ENCODE measurements around the gene RPL31.

The RPL31 gene

GRCh38 chr2:100988630-100989417 is 13.3 kb upstream of the RPL31 start:
- 100% methylated on average over 3 of the region's 8 CpGs for WGBS (ENCODE audit: insufficient coverage)
- H3K4me3 ChIP-seq (ENCODE audit: control insufficient read depth in 1 of 7, extremely low read depth in 1 of 7, insufficient read depth in 4 of 7, low read depth in 2 of 7, low read length in 6 of 7): no peak overlapping the region
- H3K36me3 ChIP-seq (ENCODE audit: control insufficient read depth in 4 of 4, insufficient read depth in 4 of 4, low read length in 3 of 4): no peaks in the 10 kb centered on the region
- no peaks in the 10 kb centered on the region for H3K4me1 ChIP-seq (ENCODE audit: control extremely low read depth in 1 of 4, control insufficient read depth in 4 of 4, insufficient read depth in 4 of 4, low read length in 3 of 4)
- CTCF ChIA-PET: interaction anchor here (2.0 kb wide), 1 partner anchor 382 kb away, joined by 9 read pairs; no protein-coding TSS in a partner anchor
- H3K9me3 ChIP-seq (ENCODE audit: control extremely low read depth in 1 of 5, control insufficient read depth in 4 of 5, insufficient read depth in 2 of 5, low read depth in 1 of 5, low read length in 4 of 5): no peaks in the 10 kb centered on the region
- DNase-seq: no peak
- POLR2A ChIA-PET: no interaction called here
- no peaks in the 10 kb centered on the region for H3K27me3 ChIP-seq (replicated peaks in 2 of 5; ENCODE audit: control insufficient read depth in 4 of 5, insufficient read depth in 5 of 5, low read length in 4 of 5)
- no peak overlapping the region for H3K27ac ChIP-seq (ENCODE audit: insufficient read depth in 1 of 2, low read depth in 1 of 2, low read length in 2 of 2, poor library complexity in 1 of 2, severe bottlenecking in 2 of 2)

DNA sequence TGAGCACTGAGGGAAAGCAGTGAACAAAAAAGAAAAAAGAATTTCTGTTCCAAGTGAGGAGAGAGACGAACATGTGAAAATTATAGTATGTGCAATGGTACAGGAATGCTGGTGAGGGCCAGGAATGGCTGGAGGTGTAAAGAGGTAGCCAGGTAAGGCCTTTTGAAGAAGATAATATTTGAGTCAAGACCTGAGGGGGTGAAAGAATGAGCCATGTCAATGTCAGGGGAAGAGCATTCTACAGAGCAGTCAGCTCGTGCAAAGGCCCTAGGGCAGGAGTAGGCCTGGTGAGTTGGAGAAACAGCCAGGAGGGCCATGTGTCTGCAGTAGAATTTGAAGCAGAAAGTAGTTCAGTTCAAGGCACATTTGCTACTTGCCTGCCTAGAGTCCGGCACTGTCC is 12.4 kb upstream of the RPL31 start:
- ChIA-PET POLR2A (no interaction called here), CTCF (no interaction called here)
- Histone ChIP-seq H3K4me1 (ENCODE audit: control extremely low read depth in 1 of 4, control insufficient read depth in 4 of 4, insufficient read depth in 4 of 4, low read length in 3 of 4) (no peaks in the 10 kb centered on the region), H3K27me3 (replicated peaks in 2 of 5; ENCODE audit: control insufficient read depth in 4 of 5, insufficient read depth in 5 of 5, low read length in 4 of 5) (no peaks in the 10 kb centered on the region), H3K36me3 (ENCODE audit: control insufficient read depth in 4 of 4, insufficient read depth in 4 of 4, low read length in 3 of 4) (no peaks in the 10 kb centered on the region), H3K27ac (ENCODE audit: insufficient read depth in 1 of 2, low read depth in 1 of 2, low read length in 2 of 2, poor library complexity in 1 of 2, severe bottlenecking in 2 of 2) (no peak overlapping the region), H3K4me3 (ENCODE audit: control insufficient read depth in 1 of 7, extremely low read depth in 1 of 7, insufficient read depth in 4 of 7, low read depth in 2 of 7, low read length in 6 of 7) (no peak overlapping the region), H3K9me3 (ENCODE audit: control extremely low read depth in 1 of 5, control insufficient read depth in 4 of 5, insufficient read depth in 2 of 5, low read depth in 1 of 5, low read length in 4 of 5) (no peaks in the 10 kb centered on the region)
- 98% methylated on average over 3 of the region's 3 CpGs for WGBS (ENCODE audit: insufficient coverage)
- no peak for DNase-seq

GRCh38 chr2:100990166-100990565 is 11.9 kb upstream of the RPL31 start:
- Histone ChIP-seq H3K27me3 (replicated peaks in 2 of 5; ENCODE audit: control insufficient read depth in 4 of 5, insufficient read depth in 5 of 5, low read length in 4 of 5) (no peaks in the 10 kb centered on the region), H3K27ac (ENCODE audit: insufficient read depth in 1 of 2, low read depth in 1 of 2, low read length in 2 of 2, poor library complexity in 1 of 2, severe bottlenecking in 2 of 2) (no peak overlapping the region), H3K4me1 (ENCODE audit: control extremely low read depth in 1 of 4, control insufficient read depth in 4 of 4, insufficient read depth in 4 of 4, low read length in 3 of 4) (no peaks in the 10 kb centered on the region), H3K36me3 (ENCODE audit: control insufficient read depth in 4 of 4, insufficient read depth in 4 of 4, low read length in 3 of 4) (no peaks in the 10 kb centered on the region), H3K4me3 (ENCODE audit: control insufficient read depth in 1 of 7, extremely low read depth in 1 of 7, insufficient read depth in 4 of 7, low read depth in 2 of 7, low read length in 6 of 7) (no peak overlapping the region), H3K9me3 (ENCODE audit: control extremely low read depth in 1 of 5, control insufficient read depth in 4 of 5, insufficient read depth in 2 of 5, low read depth in 1 of 5, low read length in 4 of 5) (no peaks in the 10 kb centered on the region)
- no peak for DNase-seq
- CTCF ChIA-PET: interaction anchor here (1.2 kb wide), 1 partner anchor 8 kb away, joined by 5 read pairs; no protein-coding TSS in a partner anchor
- POLR2A ChIA-PET: no interaction called here
- WGBS (ENCODE audit: insufficient coverage): 97% methylated on average over 9 of the region's 9 CpGs

GRCh38 chr2:100990650-100991403 is 11.3 kb upstream of the RPL31 start:
- no peaks in the 10 kb centered on the region for H3K27me3 ChIP-seq (replicated peaks in 2 of 5; ENCODE audit: control insufficient read depth in 4 of 5, insufficient read depth in 5 of 5, low read length in 4 of 5)
- no peaks in the 10 kb centered on the region for H3K36me3 ChIP-seq (ENCODE audit: control insufficient read depth in 4 of 4, insufficient read depth in 4 of 4, low read length in 3 of 4)
- no peaks in the 10 kb centered on the region for H3K4me1 ChIP-seq (ENCODE audit: control extremely low read depth in 1 of 4, control insufficient read depth in 4 of 4, insufficient read depth in 4 of 4, low read length in 3 of 4)
- WGBS (ENCODE audit: insufficient coverage): 93% methylated on average over 18 of the region's 24 CpGs
- CTCF ChIA-PET: interaction anchor here (0.7 to 1.2 kb wide), 2 partner anchors 8 to 13 kb away, joined by 3 to 5 read pairs; no protein-coding TSS in a partner anchor
- no peak for DNase-seq
- no peaks in the 10 kb centered on the region for H3K9me3 ChIP-seq (ENCODE audit: control extremely low read depth in 1 of 5, control insufficient read depth in 4 of 5, insufficient read depth in 2 of 5, low read depth in 1 of 5, low read length in 4 of 5)
- POLR2A ChIA-PET: no interaction called here
- H3K4me3 ChIP-seq (ENCODE audit: control insufficient read depth in 1 of 7, extremely low read depth in 1 of 7, insufficient read depth in 4 of 7, low read depth in 2 of 7, low read length in 6 of 7): no peak overlapping the region
- no peak overlapping the region for H3K27ac ChIP-seq (ENCODE audit: insufficient read depth in 1 of 2, low read depth in 1 of 2, low read length in 2 of 2, poor library complexity in 1 of 2, severe bottlenecking in 2 of 2)

DNA sequence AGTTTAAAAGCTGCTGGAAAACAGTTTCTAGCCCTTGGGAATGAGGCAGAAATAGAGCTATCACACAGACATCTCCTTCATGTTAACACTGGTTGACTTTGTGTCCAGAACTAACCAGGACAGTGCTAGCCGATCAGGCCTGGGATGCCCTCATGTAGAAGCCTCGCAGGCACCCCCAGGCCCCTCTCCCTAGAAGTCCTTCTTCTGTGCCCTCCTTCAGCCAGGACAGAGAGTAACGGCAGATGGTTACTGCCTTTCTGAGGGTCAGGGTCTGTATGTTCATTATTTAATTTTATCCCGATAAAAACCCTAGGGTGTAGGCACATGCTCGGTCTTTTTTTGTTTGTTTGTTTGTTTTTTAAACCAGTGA is 10.7 kb upstream of the RPL31 start:
- POLR2A ChIA-PET: no interaction called here
- no peaks in the 10 kb centered on the region for H3K36me3 ChIP-seq (ENCODE audit: control insufficient read depth in 4 of 4, insufficient read depth in 4 of 4, low read length in 3 of 4)
- CTCF ChIA-PET: interaction anchor here (0.7 to 1.2 kb wide), 2 partner anchors 9 to 14 kb away, joined by 3 to 5 read pairs; no protein-coding TSS in a partner anchor
- H3K9me3 ChIP-seq (ENCODE audit: control extremely low read depth in 1 of 5, control insufficient read depth in 4 of 5, insufficient read depth in 2 of 5, low read depth in 1 of 5, low read length in 4 of 5): no peaks in the 10 kb centered on the region
- no peaks in the 10 kb centered on the region for H3K27me3 ChIP-seq (replicated peaks in 2 of 5; ENCODE audit: control insufficient read depth in 4 of 5, insufficient read depth in 5 of 5, low read length in 4 of 5)
- no peak overlapping the region for H3K4me3 ChIP-seq (ENCODE audit: control insufficient read depth in 1 of 7, extremely low read depth in 1 of 7, insufficient read depth in 4 of 7, low read depth in 2 of 7, low read length in 6 of 7)
- 96% methylated on average over 4 of the region's 5 CpGs for WGBS (ENCODE audit: insufficient coverage)
- no peak for DNase-seq
- H3K27ac ChIP-seq (ENCODE audit: insufficient read depth in 1 of 2, low read depth in 1 of 2, low read length in 2 of 2, poor library complexity in 1 of 2, severe bottlenecking in 2 of 2): no peak overlapping the region
- no peaks in the 10 kb centered on the region for H3K4me1 ChIP-seq (ENCODE audit: control extremely low read depth in 1 of 4, control insufficient read depth in 4 of 4, insufficient read depth in 4 of 4, low read length in 3 of 4)

GRCh38 chr2:100992262-100992661 is 9.8 kb upstream of the RPL31 start:
- H3K36me3 ChIP-seq (ENCODE audit: control insufficient read depth in 4 of 4, insufficient read depth in 4 of 4, low read length in 3 of 4): no peaks in the 10 kb centered on the region
- 90% methylated on average over 5 of the region's 6 CpGs for WGBS (ENCODE audit: insufficient coverage)
- ChIA-PET POLR2A (no interaction called here), CTCF (no interaction called here)
- no peaks in the 10 kb centered on the region for H3K27me3 ChIP-seq (replicated peaks in 2 of 5; ENCODE audit: control insufficient read depth in 4 of 5, insufficient read depth in 5 of 5, low read length in 4 of 5)
- no peak overlapping the region for H3K27ac ChIP-seq (ENCODE audit: insufficient read depth in 1 of 2, low read depth in 1 of 2, low read length in 2 of 2, poor library complexity in 1 of 2, severe bottlenecking in 2 of 2)
- DNase-seq: peak in 1 of 3 donors; percentile 13
- H3K4me1 ChIP-seq (ENCODE audit: control extremely low read depth in 1 of 4, control insufficient read depth in 4 of 4, insufficient read depth in 4 of 4, low read length in 3 of 4): no peaks in the 10 kb centered on the region
- no peak overlapping the region for H3K4me3 ChIP-seq (ENCODE audit: control insufficient read depth in 1 of 7, extremely low read depth in 1 of 7, insufficient read depth in 4 of 7, low read depth in 2 of 7, low read length in 6 of 7)
- no peaks in the 10 kb centered on the region for H3K9me3 ChIP-seq (ENCODE audit: control extremely low read depth in 1 of 5, control insufficient read depth in 4 of 5, insufficient read depth in 2 of 5, low read depth in 1 of 5, low read length in 4 of 5)

DNA sequence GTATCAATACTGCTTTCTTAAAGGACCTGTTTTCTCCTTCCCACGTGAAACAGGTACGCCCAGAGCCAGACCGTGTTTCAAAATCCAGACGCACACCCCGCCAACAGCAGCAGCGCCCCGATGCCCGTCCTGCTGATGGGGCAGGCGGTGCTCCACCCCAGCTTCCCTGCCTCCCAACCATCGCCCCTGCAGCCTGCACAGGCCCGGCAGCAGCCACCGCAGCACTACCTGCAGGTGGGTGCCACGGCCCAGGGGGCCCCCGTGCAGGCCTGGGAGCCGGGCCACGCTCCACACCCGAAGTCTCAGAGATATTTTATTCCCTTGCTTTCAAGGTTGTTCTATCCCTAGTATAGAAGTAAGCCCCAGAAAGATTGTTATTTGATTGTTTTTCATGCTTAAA is 8.8 kb upstream of the RPL31 start:
- no peak for DNase-seq
- Histone ChIP-seq H3K27me3 (replicated peaks in 2 of 5; ENCODE audit: control insufficient read depth in 4 of 5, insufficient read depth in 5 of 5, low read length in 4 of 5) (no peaks in the 10 kb centered on the region), H3K36me3 (ENCODE audit: control insufficient read depth in 4 of 4, insufficient read depth in 4 of 4, low read length in 3 of 4) (no peaks in the 10 kb centered on the region), H3K27ac (ENCODE audit: insufficient read depth in 1 of 2, low read depth in 1 of 2, low read length in 2 of 2, poor library complexity in 1 of 2, severe bottlenecking in 2 of 2) (no peak overlapping the region), H3K9me3 (ENCODE audit: control extremely low read depth in 1 of 5, control insufficient read depth in 4 of 5, insufficient read depth in 2 of 5, low read depth in 1 of 5, low read length in 4 of 5) (no peaks in the 10 kb centered on the region), H3K4me1 (ENCODE audit: control extremely low read depth in 1 of 4, control insufficient read depth in 4 of 4, insufficient read depth in 4 of 4, low read length in 3 of 4) (no peaks in the 10 kb centered on the region), H3K4me3 (ENCODE audit: control insufficient read depth in 1 of 7, extremely low read depth in 1 of 7, insufficient read depth in 4 of 7, low read depth in 2 of 7, low read length in 6 of 7) (no peak overlapping the region)
- ChIA-PET CTCF (no interaction called here), POLR2A (no interaction called here)
- WGBS (ENCODE audit: insufficient coverage): 90% methylated on average over 13 of the region's 17 CpGs
